Measurements from ENCODE around the gene CCR9.

The CCR9 gene

DNA sequence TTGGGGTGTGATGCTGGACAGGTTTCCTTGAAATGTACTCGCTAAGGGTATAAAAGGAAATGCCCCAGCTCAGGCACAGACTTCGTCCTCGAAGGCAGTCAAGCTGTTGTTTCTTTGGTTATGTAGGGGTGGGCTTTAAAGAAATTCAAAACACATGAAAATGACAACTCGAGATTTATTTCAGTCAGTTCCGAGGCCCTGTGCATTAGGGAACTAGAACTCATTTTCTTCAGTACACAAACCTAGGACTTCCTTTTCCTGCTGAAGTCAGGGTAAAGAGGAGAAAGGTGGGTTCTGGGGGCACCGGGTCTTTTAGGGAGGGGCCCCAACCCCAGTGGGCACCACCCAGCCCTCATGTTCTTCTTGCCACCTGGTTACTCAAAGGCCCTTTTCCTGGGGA, 7.7 kb downstream of the CCR9 start:
- H3K4me3 ChIP-seq (ENCODE audit: low read depth, low read length) = no peak overlapping the region
- TF ChIP-seq, protein P1, sequence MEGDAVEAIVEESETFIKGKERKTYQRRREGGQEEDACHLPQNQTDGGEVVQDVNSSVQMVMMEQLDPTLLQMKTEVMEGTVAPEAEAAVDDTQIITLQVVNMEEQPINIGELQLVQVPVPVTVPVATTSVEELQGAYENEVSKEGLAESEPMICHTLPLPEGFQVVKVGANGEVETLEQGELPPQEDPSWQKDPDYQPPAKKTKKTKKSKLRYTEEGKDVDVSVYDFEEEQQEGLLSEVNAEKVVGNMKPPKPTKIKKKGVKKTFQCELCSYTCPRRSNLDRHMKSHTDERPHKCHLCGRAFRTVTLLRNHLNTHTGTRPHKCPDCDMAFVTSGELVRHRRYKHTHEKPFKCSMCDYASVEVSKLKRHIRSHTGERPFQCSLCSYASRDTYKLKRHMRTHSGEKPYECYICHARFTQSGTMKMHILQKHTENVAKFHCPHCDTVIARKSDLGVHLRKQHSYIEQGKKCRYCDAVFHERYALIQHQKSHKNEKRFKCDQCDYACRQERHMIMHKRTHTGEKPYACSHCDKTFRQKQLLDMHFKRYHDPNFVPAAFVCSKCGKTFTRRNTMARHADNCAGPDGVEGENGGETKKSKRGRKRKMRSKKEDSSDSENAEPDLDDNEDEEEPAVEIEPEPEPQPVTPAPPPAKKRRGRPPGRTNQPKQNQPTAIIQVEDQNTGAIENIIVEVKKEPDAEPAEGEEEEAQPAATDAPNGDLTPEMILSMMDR (IDR thresholded peaks at IDR 0.05; ENCODE audit: borderline replicate concordance, insufficient read depth, low read depth, low read length) = no peak

DNA sequence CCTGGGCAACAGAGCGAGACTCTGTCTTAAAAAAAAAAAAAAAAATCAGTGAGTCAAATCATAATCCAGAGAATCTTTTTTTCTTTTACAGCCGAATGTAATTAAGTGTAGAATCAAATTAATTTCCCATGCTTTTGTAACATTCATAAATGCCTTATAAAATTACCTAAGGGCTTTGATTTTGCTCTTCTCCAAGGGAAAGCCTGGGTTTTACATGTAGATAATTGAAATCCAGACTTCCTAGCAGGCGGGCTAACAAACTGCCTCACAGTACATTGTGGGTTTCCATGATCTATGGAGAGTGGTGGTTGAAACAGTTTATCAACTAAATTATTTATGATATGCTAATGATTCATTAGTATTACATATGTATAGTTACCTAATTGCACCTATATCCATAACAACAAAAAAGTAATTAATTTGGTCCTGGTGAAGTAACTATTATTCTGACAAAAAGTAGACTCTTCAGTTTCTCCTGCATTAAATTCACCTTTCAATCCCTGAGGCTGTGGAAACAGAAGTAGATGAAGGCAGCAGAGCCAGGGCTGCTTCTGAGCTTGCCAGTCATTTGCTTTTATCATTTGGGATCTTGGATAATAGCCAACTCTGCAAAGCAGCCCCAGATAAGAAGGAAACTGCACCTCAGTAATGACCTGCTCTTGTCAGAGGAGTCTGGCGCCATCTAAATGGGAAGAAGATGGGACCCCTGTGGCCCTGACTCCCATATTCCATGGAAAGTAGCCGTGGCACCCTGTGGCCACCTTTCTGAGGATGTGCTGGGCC, 9.5 kb downstream of the CCR9 start:
- no peak overlapping the region for H3K4me3 ChIP-seq (ENCODE audit: low read depth, low read length)
- TF ChIP-seq, protein P1 (IDR thresholded peaks at IDR 0.05; ENCODE audit: borderline replicate concordance, insufficient read depth, low read depth, low read length) = no peak

DNA sequence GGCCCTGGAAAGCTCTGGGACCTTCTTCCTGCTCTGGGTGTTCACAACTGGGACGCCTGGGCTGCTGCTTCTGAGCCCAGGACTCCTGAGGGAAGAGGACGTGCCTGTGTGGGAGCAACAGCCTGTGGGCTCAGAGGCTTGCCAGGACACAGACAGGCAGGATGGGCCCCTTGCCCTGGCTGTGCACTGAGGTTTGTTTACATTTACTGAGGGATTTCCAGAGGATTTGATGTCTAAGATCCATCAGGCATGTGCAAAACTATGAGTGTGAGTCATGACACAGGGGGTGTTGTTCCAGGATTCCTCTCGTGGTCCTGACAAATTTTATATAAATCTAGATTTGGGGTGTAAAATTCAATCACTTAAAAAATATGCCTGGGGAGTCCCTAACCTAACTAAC, 10.6 kb downstream of the CCR9 start:
- TF ChIP-seq, protein P1 (IDR thresholded peaks at IDR 0.05; ENCODE audit: borderline replicate concordance, insufficient read depth, low read depth, low read length) = no peak
- H3K4me3 ChIP-seq (ENCODE audit: low read depth, low read length) = no peak overlapping the region

DNA sequence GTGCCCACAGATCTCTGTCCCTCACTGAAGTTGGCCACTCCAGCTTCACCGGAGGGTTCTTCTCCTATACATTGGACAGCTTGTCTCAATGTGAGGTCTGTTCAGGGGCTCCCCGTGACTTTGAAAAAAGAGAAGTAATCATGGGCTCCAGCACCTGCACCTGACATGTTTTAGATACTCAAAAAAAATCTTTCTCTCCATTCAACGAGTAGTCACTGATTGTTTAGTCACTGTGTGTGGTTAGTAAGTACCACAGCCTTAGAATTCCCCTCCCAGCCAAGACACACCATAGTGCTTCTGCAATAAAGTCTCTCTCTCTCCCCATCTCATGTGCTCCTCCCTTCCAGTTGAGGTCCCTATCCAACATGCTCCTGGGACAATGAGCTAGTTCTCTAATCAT, 18.6 kb downstream of the CCR9 start:
- H3K4me3 ChIP-seq (ENCODE audit: low read depth, low read length) = no peak overlapping the region
- TF ChIP-seq, protein P1 (IDR thresholded peaks at IDR 0.05; ENCODE audit: borderline replicate concordance, insufficient read depth, low read depth, low read length) = no peak

DNA sequence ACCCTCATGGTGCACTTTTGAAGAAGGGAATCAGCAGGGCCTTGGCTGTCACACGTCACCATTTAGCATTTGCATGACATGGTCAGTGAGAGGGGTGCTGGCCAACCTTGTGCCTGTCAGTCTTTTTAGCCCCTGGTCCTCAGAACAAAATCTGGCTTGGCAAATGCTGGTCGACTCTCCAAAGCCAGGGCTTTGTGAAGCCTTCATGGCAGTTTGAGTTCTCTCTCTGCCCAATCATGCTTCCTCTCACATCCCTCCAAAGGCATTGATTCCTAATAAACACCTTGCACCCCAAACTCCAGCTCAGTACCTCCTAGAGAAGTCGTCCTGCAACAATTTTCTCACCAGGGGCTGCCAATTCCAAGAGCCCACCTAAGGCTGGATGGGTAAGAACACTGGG, 19.4 kb downstream of the CCR9 start:
- TF ChIP-seq, protein P1 (IDR thresholded peaks at IDR 0.05; ENCODE audit: borderline replicate concordance, insufficient read depth, low read depth, low read length) = no peak
- H3K4me3 ChIP-seq (ENCODE audit: low read depth, low read length) = no peak overlapping the region

DNA sequence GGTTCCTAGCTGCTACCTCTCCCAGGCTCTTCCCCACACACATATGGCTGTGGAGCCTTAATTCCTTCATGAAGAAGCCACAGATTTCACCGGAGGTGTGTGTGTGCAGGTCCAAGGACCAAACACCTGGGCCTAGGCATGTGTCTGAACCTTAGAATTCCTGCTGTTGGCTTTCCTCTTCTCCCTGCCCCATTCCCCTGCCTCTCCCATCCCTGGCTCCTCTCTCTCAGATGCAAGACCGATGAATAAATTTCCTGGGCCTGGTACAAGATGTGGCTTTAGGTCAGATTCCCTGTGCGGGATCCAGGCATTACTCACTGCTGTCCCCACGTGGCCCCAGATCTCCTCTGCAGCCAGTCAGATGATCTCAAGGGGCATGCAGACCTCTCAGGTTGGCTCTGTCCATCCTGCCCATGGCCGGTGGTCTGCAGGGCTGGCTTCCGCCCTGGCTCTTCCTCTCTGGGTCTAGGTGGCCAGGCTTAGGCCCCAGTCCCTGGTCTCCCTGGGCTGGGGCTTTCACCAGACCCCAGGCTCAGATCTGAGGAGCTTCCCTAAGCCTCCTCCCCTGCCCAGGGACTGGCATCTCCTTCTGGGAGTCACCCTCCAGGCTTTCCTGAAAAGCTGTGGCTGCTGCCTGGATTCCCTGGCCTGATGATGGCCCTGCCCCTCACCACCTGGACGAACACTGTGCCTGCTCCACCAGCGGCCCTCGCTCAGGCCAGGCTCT, 20.5 kb downstream of the CCR9 start:
- TF ChIP-seq, protein P1 (IDR thresholded peaks at IDR 0.05; ENCODE audit: borderline replicate concordance, insufficient read depth, low read depth, low read length) = 0 out of 2 replicates have a peak, but pooled peaks have one; percentile 26
- H3K4me3 ChIP-seq (ENCODE audit: low read depth, low read length) = no peak overlapping the region

All from GM12875 (cell line).